GM19351 (cell line): Measurements from ENCODE around the gene MITF.

Experiments
- ATAC-seq: cut with Tn5 transposase; IDR thresholded peaks from one replicate; pipeline ENCODE4 v1.9.1; 2021; ENCODE audit warnings: mild to moderate bottlenecking, moderate library complexity; ENCODE audit not compliant: unreplicated experiment

Gene MITF

DNA sequence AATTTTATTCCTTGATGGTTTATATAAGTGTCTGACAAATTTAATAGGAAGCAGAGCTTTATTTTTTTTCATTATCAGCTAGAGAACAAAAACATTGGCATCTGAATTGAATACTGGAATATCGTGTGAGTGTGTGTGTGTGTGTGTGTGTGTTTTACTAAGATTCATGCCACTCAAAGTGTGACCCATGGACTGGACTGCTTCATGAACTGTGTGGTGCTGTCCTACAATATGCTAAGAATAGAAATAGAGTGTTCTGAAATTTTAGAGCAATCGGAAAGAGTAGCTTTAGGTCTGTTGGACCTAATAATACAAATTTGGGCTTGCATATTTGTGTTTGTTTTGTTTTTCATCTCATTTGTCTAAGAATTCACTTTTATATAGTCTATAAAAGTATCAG lies 89.6 kb downstream of the MITF start:
- ATAC-seq = no peak

DNA sequence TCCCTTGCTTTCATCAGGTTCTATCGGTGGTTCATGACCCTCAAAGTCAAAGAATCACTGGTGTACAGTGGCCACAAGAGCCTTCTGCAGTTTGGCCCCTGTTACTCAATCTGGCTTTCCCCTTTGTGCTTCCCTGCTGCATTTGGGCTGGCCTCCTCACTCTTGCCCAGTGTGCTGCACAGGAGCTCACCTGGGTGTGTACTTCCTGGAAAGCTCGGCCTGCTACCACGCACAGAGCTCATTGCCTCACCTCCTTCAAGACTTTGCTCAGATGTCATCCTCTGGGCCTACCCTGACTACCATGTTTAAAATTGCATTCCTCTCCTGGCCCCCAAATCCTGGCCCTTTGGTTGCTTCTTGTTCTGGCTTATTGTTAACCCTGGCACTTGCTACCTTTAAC lies 90.9 kb downstream of the MITF start:
- no peak for ATAC-seq

DNA sequence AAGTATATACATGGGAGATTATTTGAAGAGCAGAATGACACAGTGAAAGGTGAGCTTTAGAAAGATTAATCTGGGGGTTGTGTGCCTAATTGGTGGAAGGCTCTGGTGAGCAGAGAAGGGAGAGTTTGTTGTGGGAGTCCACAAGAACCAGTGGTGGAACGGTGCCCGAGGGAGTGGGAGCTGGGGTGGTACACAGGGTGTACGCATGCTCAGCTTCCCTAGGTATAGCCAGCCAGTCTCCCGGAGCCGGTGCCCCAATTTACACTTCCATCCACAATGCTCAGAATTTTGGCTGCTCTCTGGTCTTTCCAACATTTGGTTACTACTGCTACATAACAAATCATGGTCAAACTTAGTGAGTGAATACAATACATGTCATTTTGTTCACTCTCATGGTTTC lies 92.5 kb downstream of the MITF start:
- no peak for ATAC-seq

GRCh38 chr3:69833591-69833990 lies 94.3 kb downstream of the MITF start:
- ATAC-seq = no peak

DNA sequence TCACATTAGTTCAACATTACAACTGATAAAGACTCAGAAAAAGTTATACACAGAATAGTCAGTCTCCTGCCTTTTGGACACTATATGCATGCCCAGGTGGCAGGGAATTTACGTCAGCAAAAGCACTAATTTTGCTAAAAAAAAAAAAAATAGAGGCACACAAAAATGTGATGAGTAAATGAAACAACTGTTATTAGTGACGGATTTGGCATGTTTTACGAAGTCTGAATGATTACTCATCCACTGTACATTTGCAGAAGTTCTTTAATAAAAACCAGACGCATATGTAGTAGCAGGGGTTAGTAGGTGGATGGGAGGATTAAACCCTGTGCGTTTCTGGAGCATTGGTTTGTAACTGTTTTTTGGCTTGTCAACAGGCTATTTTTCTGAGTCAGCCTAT lies 99.0 kb downstream of the MITF start:
- no peak for ATAC-seq

- no peak for ATAC-seq
Observed at GRCh38 chr3:69838696-69839515, 99.6 kb downstream of the MITF start.

DNA sequence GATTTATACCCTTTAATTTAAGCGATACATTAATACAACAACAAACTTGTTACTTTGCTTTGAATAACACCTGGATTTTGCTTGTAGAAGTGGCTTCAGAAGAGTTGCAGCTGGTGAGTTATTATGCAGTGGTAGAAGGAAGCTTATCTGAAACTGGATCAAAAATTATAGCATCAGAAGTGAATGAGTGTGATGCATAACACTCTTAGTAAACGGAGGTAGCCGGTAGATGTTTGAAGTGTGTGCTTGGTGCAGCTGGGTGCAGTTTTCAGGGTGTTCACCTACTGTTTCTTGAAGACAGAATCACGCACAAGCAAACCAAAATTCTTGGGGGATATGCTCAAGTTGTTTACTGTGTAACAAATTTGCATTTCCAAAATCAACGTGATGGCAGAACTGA lies 103.1 kb downstream of the MITF start:
- ATAC-seq = no peak

DNA sequence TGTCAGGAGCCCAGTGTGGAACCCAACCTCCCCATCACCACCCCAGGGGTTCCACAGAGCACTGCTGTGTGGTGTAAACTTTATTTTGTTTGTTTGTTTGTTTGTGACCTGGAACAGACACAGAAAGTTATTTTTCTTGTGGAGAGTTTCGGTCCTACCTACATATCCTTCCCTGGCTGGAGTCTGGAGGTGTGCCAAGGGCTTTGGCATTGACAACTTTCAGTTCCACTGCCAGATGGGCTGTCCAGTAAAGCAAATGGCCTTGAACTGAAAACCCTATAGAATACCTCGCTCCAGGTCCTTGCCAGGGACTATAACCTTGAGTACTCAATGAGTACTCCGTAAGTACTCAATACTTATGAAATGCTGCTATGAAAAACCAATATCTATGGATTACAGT lies 103.5 kb downstream of the MITF start:
- no peak for ATAC-seq

DNA sequence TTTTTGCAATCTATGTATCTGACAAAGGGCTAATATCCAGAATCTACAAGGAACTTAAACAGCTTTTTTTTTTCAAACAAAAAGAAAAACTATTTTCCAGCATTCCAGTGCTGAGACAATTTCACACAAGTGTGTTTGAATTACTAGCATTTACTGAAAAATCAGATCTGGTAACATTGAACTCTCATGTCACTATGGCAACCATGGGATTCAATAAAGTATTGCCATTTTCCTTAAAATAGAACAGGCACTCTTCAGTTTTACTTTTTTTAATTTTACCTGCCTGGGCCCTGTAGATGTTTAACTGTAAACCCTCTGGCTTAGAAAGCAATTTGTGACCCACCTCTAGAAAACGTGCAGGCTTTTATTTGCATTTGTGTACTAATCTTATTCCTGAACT lies 105.4 kb downstream of the MITF start:
- no peak for ATAC-seq

- no peak for ATAC-seq
Observed at GRCh38 chr3:69847303-69847702, 108.0 kb downstream of the MITF start.

DNA sequence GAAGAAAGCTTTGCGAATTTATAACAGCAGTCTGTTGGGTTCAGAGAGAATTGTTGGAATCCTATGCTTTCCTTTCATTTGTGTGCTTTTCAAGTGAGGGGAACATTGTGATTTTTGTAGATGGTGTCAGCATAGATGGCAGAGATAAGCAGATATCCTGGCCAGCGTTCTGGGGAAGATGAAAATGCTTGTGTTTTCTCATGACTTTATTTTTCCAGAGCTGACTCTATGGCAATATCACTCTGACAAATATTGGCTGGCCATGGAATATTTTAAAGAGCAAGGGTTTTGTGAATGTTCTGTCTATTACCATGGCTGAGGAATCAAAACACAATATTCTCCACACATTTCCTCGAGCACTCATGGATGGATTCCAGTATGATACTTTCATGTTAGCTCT lies 108.8 kb downstream of the MITF start:
- ATAC-seq = no peak

- ATAC-seq = no peak
Observed at GRCh38 chr3:69850849-69851248, 111.6 kb downstream of the MITF start.

DNA sequence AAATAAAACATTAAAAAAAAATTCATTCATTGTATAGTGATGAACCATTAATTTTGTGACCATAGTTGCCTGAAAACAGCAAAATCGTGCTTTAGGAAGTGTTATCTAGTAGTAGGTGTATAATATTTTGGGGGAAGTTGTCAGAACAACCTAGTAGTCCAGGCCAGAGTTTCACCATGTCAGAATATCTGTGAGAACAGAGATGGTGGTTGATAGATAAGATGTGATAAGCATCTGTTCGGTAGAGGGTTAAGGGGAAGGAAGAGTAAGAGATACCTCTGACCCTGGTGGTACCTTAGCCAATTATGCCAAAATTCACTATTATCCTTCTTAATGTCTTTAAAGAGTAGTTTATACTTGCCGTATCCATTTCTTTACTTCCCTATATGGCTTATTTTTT lies 113.8 kb downstream of the MITF start:
- no peak for ATAC-seq

GRCh38 chr3:69855436-69856162 lies 116.3 kb downstream of the MITF start:
- no peak for ATAC-seq

GRCh38 chr3:69856965-69857705 lies 117.9 kb downstream of the MITF start:
- ATAC-seq = no peak

DNA sequence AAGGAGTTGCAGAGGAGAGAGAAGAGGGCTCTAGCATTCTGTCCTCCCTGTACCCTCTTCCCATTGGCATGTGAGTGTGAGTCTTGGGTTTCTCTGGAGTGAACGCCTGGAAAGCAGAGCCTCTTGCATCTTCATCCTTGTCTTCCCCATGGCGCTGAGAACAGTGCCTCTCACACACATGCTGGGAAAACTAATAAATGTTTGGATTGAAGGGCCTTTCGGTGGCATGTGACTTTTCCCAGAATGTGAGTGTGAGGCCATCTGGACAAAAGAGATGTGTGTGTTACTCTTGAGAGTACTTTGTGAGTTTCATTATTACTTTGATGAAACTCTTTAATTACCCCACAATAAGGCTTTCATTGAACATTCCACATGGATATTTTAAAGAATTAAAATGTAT lies 122.3 kb downstream of the MITF start:
- no peak for ATAC-seq

DNA sequence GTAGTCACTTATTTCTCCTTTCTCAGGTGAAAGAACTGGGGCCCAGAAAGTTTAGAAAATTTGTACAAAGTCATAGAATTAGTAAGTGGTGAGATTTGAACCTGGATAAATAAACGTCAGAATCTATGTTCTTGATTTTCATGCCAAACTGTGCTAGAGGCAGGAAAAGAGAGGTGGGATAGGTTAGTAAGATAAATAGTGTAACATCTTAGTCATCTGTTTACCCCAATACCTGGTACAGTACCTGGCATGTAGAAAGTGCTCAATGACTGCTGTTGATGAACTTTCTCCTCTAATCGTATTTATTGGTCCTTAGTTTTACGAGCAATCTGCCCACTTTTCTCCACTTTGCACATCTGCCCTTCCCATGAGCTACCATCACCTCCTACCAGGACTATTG lies 124.9 kb downstream of the MITF start:
- no peak for ATAC-seq

DNA sequence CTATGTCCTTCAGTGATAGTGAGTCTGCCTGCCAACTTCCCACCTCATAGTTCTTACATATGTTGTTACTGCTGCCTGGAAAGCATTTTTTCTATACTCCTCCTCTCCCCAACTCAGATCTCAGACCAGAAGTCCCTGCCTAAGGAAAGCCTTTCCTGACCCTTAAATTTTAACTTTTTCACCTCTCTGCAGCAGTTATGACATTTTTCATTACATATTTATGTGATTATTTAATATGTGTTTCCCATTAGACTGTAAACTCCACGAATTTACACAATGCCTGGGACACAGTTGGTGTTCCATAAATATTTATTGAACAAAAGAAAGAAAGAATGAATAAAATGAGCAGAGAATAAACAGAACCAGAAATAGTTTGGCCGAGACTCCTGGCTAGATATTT lies 125.5 kb downstream of the MITF start:
- no peak for ATAC-seq

DNA sequence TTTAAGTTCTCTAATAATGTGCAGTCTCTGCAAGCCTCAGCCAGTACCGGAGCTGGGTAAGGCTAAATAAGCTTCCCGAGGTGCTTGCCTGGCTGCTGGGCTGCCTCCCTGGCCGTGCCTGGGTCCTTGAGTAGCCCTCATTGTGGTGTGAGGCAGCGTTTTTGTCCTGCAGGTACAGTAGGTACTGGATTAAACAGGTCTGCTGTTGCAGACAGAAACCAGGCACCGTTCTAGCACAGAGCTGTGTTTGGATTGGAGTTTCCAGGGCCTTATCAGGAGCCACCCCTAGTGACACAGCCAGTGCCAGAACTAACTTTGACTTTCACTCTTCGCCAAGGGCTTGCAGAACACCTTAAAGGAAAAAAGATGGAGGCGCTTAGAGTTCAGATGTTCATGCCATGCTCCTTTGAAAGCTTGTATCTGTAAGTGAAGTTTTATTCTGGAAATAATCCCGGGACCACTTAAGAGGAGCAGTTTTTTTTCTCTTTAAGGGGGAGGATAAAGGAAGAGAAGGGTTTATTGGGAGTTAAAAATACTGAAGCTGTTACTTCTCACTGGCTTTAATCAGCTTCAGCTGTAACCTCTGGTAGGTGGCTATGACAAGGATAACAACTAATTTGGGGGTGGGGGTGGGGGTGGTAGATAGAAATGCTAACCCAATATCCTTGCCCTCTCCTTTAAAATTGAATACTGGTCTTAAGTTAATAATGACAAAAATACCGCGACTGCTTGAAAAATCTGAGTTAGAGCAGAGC lies 126.8 kb downstream of the MITF start:
- ATAC-seq = no peak

GRCh38 chr3:69866988-69867720 lies 127.9 kb downstream of the MITF start:
- ATAC-seq = no peak
